NB4 (cell line): ENCODE measurements around the gene NGB.

Experiments used
- DNase-seq: peaks from one replicate; pipeline ENCODE4 v3.0.0; 2010; ENCODE audit warnings: low read depth
- H3K4me3 ChIP-seq: one replicate; pipeline ENCODE4 v1.5.1; 2011; ENCODE audit warnings: mild to moderate bottlenecking, low read depth, low read length, moderate library complexity
- MYC ChIP-seq: IDR thresholded peaks from 2 replicates; pipeline ENCODE4 v1.6.1; 2011; ENCODE audit warnings: low read depth, low read length
- POLR2A ChIP-seq: IDR thresholded peaks from 2 replicates; pipeline ENCODE4 v1.6.1; 2011; ENCODE audit warnings: mild to moderate bottlenecking; ENCODE audit not compliant: insufficient read length; ENCODE audit errors: extremely low read depth
- TF ChIP-seq, protein P1 (sequence below): IDR thresholded peaks from 2 replicates; pipeline ENCODE4 v1.6.1; 2011; ENCODE audit warnings: low read depth, low read length
- TF ChIP-seq, protein P2 (sequence below): IDR thresholded peaks from one replicate; pipeline ENCODE4 v1.5.1; 2012; ENCODE audit warnings: low read depth, low read length

The NGB gene

DNA sequence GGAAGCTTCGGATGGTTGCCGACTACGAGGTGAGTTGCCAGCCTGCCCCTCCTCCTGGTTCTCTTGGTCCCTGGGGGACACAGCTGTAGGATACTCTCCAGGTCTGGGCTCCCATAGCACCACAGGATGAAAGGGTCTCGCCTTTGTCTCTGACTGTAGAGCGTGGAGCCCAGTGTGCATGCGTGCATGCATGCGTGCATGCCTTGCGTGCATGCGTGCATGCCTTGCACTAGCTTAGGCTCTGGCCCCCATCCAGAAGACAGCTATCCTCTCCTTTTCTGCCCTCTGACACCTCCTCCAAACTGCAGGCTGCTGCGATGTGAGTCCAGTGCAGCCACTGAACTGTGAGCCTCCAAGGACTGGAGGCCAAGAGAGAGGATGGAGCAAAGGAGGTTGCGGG lies 19.1 kb downstream of the NGB start:
- no peak for DNase-seq
- H3K4me3 ChIP-seq, result no peak overlapping the region
- TF ChIP-seq POLR2A, result no peak
- TF ChIP-seq, protein P1, sequence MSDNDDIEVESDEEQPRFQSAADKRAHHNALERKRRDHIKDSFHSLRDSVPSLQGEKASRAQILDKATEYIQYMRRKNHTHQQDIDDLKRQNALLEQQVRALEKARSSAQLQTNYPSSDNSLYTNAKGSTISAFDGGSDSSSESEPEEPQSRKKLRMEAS, result no peak
- TF ChIP-seq, protein P2, sequence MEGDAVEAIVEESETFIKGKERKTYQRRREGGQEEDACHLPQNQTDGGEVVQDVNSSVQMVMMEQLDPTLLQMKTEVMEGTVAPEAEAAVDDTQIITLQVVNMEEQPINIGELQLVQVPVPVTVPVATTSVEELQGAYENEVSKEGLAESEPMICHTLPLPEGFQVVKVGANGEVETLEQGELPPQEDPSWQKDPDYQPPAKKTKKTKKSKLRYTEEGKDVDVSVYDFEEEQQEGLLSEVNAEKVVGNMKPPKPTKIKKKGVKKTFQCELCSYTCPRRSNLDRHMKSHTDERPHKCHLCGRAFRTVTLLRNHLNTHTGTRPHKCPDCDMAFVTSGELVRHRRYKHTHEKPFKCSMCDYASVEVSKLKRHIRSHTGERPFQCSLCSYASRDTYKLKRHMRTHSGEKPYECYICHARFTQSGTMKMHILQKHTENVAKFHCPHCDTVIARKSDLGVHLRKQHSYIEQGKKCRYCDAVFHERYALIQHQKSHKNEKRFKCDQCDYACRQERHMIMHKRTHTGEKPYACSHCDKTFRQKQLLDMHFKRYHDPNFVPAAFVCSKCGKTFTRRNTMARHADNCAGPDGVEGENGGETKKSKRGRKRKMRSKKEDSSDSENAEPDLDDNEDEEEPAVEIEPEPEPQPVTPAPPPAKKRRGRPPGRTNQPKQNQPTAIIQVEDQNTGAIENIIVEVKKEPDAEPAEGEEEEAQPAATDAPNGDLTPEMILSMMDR, result no peak
- no peak for TF ChIP-seq MYC

DNA sequence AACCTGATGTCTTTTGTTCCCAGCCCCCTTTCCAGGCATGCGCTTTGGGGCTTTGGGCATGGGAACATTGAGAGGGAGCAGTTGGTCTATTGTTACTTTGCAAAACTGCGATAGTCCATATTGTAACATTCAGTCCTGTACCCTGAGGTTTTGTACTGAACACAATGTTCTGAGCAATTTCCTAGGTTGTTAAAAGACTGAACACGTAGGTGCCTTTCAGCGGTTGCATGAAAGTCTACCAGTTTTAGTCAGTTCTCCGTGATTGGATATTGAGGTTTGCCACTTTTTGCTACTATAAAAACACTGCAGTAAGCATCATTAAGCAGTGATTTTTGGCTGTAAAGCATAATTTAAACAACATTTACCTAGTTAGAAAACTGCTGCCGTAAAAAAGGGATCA lies 20.1 kb downstream of the NGB start:
- TF ChIP-seq POLR2A (no peak), MYC (no peak)
- TF ChIP-seq, protein P1, result no peak
- TF ChIP-seq, protein P2, result no peak
- DNase-seq, result no peak

DNA sequence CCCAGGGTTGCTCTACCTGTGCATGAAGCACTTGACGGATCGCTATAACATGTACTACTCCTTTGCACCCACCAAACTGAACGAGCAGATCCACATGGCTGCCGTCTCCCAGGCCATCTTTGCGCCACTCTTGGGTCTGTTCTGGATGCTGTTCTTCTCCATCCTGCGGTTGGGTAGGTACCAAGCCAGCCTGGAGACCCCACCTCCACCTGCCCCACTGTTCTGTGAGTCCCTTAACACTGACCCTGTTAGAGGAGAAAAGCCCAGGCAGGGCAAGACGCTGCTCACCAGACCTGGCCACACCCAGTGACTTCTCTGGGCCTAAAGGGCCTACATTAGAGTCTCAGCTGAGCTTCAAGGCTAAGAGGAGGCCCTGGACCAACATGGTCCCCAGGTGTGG lies 21.7 kb downstream of the NGB start:
- TF ChIP-seq, protein P1, result no peak
- TF ChIP-seq, protein P2, result no peak
- TF ChIP-seq MYC, result no peak
- TF ChIP-seq POLR2A, result no peak
- no peak for DNase-seq
- H3K4me3 ChIP-seq, result no peak overlapping the region

More for the DNA sequence above, 20.1 kb downstream of the NGB start:
- no peak overlapping the region for H3K4me3 ChIP-seq

DNA sequence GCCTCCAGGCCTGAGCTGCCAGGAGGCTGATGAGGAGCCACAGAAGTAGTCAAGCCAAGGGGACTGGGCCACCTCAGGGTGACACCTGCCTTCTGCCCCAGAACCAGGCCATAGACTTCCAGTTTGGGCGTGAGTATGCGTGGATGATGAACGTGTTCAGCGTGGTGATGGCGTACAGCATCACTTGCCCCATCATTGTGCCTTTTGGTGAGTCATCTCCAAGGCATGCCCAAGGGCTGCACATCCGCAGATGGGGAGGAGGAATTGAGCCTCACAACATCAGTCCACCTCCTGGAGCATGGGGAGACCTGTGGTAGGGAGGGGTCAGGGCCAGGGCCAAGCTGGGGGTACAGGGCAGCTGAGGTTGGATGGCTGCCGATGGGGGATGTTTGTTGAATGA lies 22.3 kb downstream of the NGB start:
- TF ChIP-seq POLR2A, result no peak
- TF ChIP-seq, protein P1, result no peak
- no peak for TF ChIP-seq MYC
- TF ChIP-seq, protein P2, result no peak
- DNase-seq, result no peak
- H3K4me3 ChIP-seq, result no peak overlapping the region

DNA sequence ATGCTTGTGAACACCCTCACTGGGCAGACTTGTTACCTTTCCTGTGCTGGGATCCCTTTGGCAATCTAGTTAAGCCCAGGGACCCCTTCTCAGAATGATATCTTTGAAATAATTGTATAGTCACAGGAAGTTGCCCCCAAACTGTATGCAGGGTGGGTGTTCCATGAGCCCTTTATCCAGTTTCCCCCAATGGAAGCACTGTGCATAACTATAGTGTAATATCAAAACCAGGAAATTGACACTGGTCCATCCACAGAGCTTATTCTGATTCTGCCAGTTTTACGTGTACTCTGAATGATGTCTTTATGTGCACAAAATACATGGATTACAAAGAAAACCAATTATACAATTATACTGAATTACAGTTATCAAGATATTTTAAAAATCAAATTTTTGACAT lies 24.2 kb downstream of the NGB start:
- DNase-seq, result no peak
- TF ChIP-seq, protein P1, result no peak
- TF ChIP-seq, protein P2, result no peak
- TF ChIP-seq POLR2A (no peak), MYC (no peak)
- H3K4me3 ChIP-seq, result no peak overlapping the region

DNA sequence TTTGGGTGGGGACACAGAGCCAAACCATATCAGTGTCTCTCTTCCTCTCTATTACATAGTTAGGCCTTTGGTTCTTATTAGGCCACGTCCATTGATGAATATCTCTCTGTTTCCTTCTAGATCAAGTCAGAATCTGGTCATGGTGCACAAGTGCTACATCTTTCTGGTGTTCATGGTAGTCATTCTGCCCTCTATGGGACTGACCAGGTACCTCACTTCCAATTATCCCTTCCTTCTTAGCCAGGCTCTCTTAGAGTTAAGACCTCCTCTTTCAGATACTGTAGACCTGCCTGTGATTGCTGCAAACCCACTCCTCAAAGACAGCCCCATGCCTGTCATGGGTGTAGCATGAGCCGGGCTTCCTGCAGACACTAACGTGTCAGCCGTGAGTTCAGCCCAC lies 25.2 kb downstream of the NGB start:
- DNase-seq, result no peak
- no peak overlapping the region for H3K4me3 ChIP-seq
- TF ChIP-seq MYC (no peak), POLR2A (no peak)
- TF ChIP-seq, protein P2, result peak; percentile 4
- TF ChIP-seq, protein P1, result no peak
